Prostate gland (tissue), 2 donors: ENCODE data around the gene PTPRT.

Experiments
- CTCF ChIP-seq, 4 experiments: fragments of 200-600 bp in 2 of 4; fragments of 450-650 bp in 2 of 4; sonication (generic) in 2 of 4; IDR thresholded peaks; 1 replicate in 3 of 4; 2 replicates in 1 of 4; pipeline ENCODE4 v1.5.1; 2016 to 2019; ENCODE audit warnings: antibody characterized with exemption in 4 of 4, mild to moderate bottlenecking in 2 of 4, moderate library complexity in 2 of 4
- POLR2A ChIP-seq: fragments of 450-650 bp; IDR thresholded peaks from one replicate; pipeline ENCODE4 v1.6.1; 2016; ENCODE audit warnings: antibody characterized with exemption, mild to moderate bottlenecking

- TF ChIP-seq CTCF (IDR thresholded peaks at IDR 0.05), result no peak
- no peak for TF ChIP-seq POLR2A
Measured at GRCh38 chr20:43052532-43052931, 137.2 kb downstream of the PTPRT start.
